ENCODE results near the gene B4GALNT2. TPM values are rescaled to one million over a fixed set of nuclear protein-coding genes. Genes with fewer than 3 reads are reported as not detected.
A peak's percentile ranks its signal among the peaks of the same experiment; 100 is the strongest.
"Not testable (repeated sequence)": the region's sequence is repeated elsewhere in the genome, so short reads cannot be mapped to it uniquely, and the experiment has no call there.

Gene B4GALNT2
- polyA plus RNA-seq, 2 of the 4 experiments (the other 2 are of a cell fraction): 0.36 to 0.49 TPM

- TF ChIP-seq ELK1 (IDR thresholded peaks at IDR 0.05; ENCODE audit: low read depth, low read length) (no peak), HEYL (CRISPR knock-in tag; IDR thresholded peaks at IDR 0.05) (no peak), CBX8 (IDR thresholded peaks at IDR 0.05) (no peak), JUNB (IDR thresholded peaks at IDR 0.05) (no peak), USF2 (IDR thresholded peaks at IDR 0.05) (no peak), EHF (CRISPR knock-in tag; IDR thresholded peaks at IDR 0.05) (no peak), MAX (IDR thresholded peaks at IDR 0.05) (no peak), FOSL2 (IDR thresholded peaks at IDR 0.05) (no peak), FOSL2 (CRISPR knock-in tag; IDR thresholded peaks at IDR 0.05) (no peak)
Observed at GRCh38 chr17:49125449-49125848, 7.1 kb upstream of the B4GALNT2 start (continued).

- H3K4me2 ChIP-seq; H3K9me3 ChIP-seq; ATAC-seq; H3K4me1 ChIP-seq; FAIRE-seq; DNase-seq (ENCODE audit: low read depth in 1 of 2, low spot score in 1 of 2); H3K27ac ChIP-seq; POLR2A ChIA-PET; H3K4me3 ChIP-seq: not testable (repeated sequence)
- WGBS (ENCODE audit: missing lambda C conversion rate): 73% methylated on average over 10 of the region's 10 CpGs
- CTCF ChIA-PET: interaction anchor here (1.2 kb wide), 2 partner anchors 9 to 13 kb away, joined by 4 to 5 read pairs; no protein-coding TSS in a partner anchor
Observed at GRCh38 chr17:49126183-49126859, 6.2 kb upstream of the B4GALNT2 start.

- H3K27ac ChIP-seq; H3K4me1 ChIP-seq; POLR2A ChIA-PET; FAIRE-seq; DNase-seq (ENCODE audit: low read depth in 1 of 2, low spot score in 1 of 2); ATAC-seq; H3K4me2 ChIP-seq; H3K9me3 ChIP-seq; H3K4me3 ChIP-seq: not testable (repeated sequence)
- 4% methylated on average over 2 of the region's 2 CpGs for WGBS (ENCODE audit: missing lambda C conversion rate)
- CTCF ChIA-PET: interaction anchor here (1.1 to 2.2 kb wide), 7 partner anchors 10 to 99 kb away, joined by 3 to 6 read pairs (median 3); no protein-coding TSS in a partner anchor
Observed at GRCh38 chr17:49129359-49129950, 3.1 kb upstream of the B4GALNT2 start.

- Histone ChIP-seq H3K4me2 (no peak overlapping the region), H3K4me3 (no peak overlapping the region), H3K27ac (no peak overlapping the region), H3K9me3 (peaks cover 2% of the 10 kb centered on the region; the same call in 1 of the 3 replicates), H3K4me1 (peaks cover 3% of the 10 kb centered on the region; the same call in 1 of the 3 replicates)
- TF ChIP-seq JUN (IDR thresholded peaks at IDR 0.05) (no peak), FOSL2 (IDR thresholded peaks at IDR 0.05) (no peak), FOSL2 (CRISPR knock-in tag; IDR thresholded peaks at IDR 0.05) (peak; percentile 26; the same call in 1 of the 2 replicates)
- FAIRE-seq (no peak), ATAC-seq (no peak), DNase-seq (ENCODE audit: low read depth in 1 of 2, low spot score in 1 of 2) (no peak)
- ChIA-PET CTCF (interaction anchor here (0.6 to 3.0 kb wide), 11 partner anchors 9 to 759 kb away, joined by 3 to 8 read pairs (median 5); no protein-coding TSS in a partner anchor), POLR2A (no interaction called here)
- WGBS (ENCODE audit: missing lambda C conversion rate): 88% methylated on average over 3 of the region's 3 CpGs
Observed at GRCh38 chr17:49130891-49131290, 1.7 kb upstream of the B4GALNT2 start.

- Histone ChIP-seq H3K4me2 (peak overlapping the region; percentile 99), H3K27ac (peak overlapping the region; percentile 59 to 84; a peak in 5 of 6 replicates), H3K9me3 (peaks cover 2% of the 10 kb centered on the region; the same call in 1 of the 3 replicates), H3K4me1 (peaks cover 3% of the 10 kb centered on the region; the same call in 1 of the 3 replicates), H3K4me3 (peak overlapping the region; percentile 65)
- ATAC-seq (peak; percentile 69 to 79), DNase-seq (ENCODE audit: low read depth in 1 of 2, low spot score in 1 of 2) (peak in 1 of 2 experiments; percentile 65), FAIRE-seq (no peak)
- ChIA-PET CTCF (interaction anchor here (1.1 to 3.0 kb wide), 7 partner anchors 11 to 100 kb away, joined by 3 to 8 read pairs (median 5); no protein-coding TSS in a partner anchor), POLR2A (interaction anchor here (0.6 kb wide), 1 partner anchor 9 kb away, joined by 4 read pairs; no protein-coding TSS in a partner anchor)
- WGBS (ENCODE audit: missing lambda C conversion rate): 9% methylated on average over 16 of the region's 22 CpGs
- TF ChIP-seq JUNB (IDR thresholded peaks at IDR 0.05) (no peak), CTCF (IDR thresholded peaks at IDR 0.05) (no peak), KDM1A (IDR thresholded peaks at IDR 0.05; ENCODE audit: low read depth) (no peak), POLR2A (IDR thresholded peaks at IDR 0.05; ENCODE audit: low read length) (no peak), BHLHE40 (IDR thresholded peaks at IDR 0.05; ENCODE audit: low read depth, low read length) (no peak), EHMT2 (IDR thresholded peaks at IDR 0.05; ENCODE audit: low read depth) (no peak), CBX8 (IDR thresholded peaks at IDR 0.05) (no peak), MAFK (IDR thresholded peaks at IDR 0.05; ENCODE audit: partially characterized antibody) (no peak), CHD4 (IDR thresholded peaks at IDR 0.05; ENCODE audit: borderline replicate concordance) (no peak), SMC3 (IDR thresholded peaks at IDR 0.05) (no peak), RAD21 (conservative IDR thresholded peaks at IDR 0.05 in 1 of 2, IDR thresholded peaks at IDR 0.05 in 1 of 2) (no peak), ELK1 (IDR thresholded peaks at IDR 0.05; ENCODE audit: low read depth, low read length) (no peak), NR3C1 (IDR thresholded peaks at IDR 0.05) (no peak), ZNF302 (CRISPR knock-in tag; IDR thresholded peaks at IDR 0.05) (no peak), HOXA7 (CRISPR knock-in tag; IDR thresholded peaks at IDR 0.05) (no peak)
Observed at GRCh38 chr17:49132317-49132698, 261 bp upstream of the B4GALNT2 start.

Measured in A549 (cell line).